CD14-positive monocyte (primary cell): ENCODE results near the gene FAT1. TPM values are rescaled to one million over a fixed set of nuclear protein-coding genes. Genes with fewer than 3 reads are reported as not detected.

Experiments
- DNase-seq, 3 donors: peaks; one replicate each; pipeline ENCODE4 v3.0.0-alpha.2; 2011 to 2022
- H2AFZ ChIP-seq: 2 replicates; pipeline ENCODE4 v1.6.0; 2012; ENCODE audit warnings: mild to moderate bottlenecking, low read depth, low read length, inconsistent platforms; ENCODE audit not compliant: insufficient read depth, poor library complexity, severe bottlenecking
- H3K27ac ChIP-seq, 2 donors: 1 replicate in 1 of 2; 2 replicates in 1 of 2; pipeline ENCODE4 v1.5.1; 2012 to 2013; ENCODE audit warnings: low read length in 2 of 2, control low read depth in 1 of 2, inconsistent platforms in 1 of 2, low read depth in 1 of 2, mild to moderate bottlenecking in 1 of 2
- H3K27me3 ChIP-seq, 2 donors: one replicate each; pipeline versions ENCODE4 v1.6.0 to v1.6.1; 2011 to 2013; ENCODE audit warnings: low read length in 2 of 2; ENCODE audit not compliant: control insufficient read depth in 2 of 2, insufficient read depth in 2 of 2
- H3K36me3 ChIP-seq, 2 donors: replicated peaks in 1 of 2; 1 replicate in 1 of 2; 2 replicates in 1 of 2; pipeline versions ENCODE4 v1.5.1 to v1.6.1; 2012 to 2013; ENCODE audit warnings: low read length in 2 of 2, control low read depth in 1 of 2, inconsistent platforms in 1 of 2, mild to moderate bottlenecking in 1 of 2; ENCODE audit not compliant: insufficient read depth in 2 of 2, control insufficient read depth in 1 of 2
- H3K4me1 ChIP-seq, 2 donors: 1 replicate in 1 of 2; 2 replicates in 1 of 2; pipeline versions ENCODE4 v1.5.1 to v1.6.1; 2012 to 2013; ENCODE audit warnings: low read length in 2 of 2, control low read depth in 1 of 2, inconsistent platforms in 1 of 2, mild to moderate bottlenecking in 1 of 2, moderate library complexity in 1 of 2; ENCODE audit not compliant: insufficient read depth in 2 of 2, control insufficient read depth in 1 of 2
- H3K4me2 ChIP-seq: replicated peaks from 2 replicates; pipeline ENCODE3; 2012; ENCODE audit warnings: low read length, moderate library complexity, mild to moderate bottlenecking; ENCODE audit not compliant: poor library complexity, severe bottlenecking; ENCODE audit errors: extremely low read depth
- H3K4me3 ChIP-seq, 3 experiments: fragments of 200-600 bp in 1 of 3; sonication (generic) in 1 of 3; replicated peaks in 1 of 3; 1 replicate in 2 of 3; 2 replicates in 1 of 3; pipeline ENCODE4 v1.5.1; 2011 to 2013; ENCODE audit warnings: low read length in 3 of 3, mild to moderate bottlenecking in 3 of 3, control low read depth in 2 of 3, low read depth in 2 of 3, inconsistent platforms in 1 of 3, moderate library complexity in 1 of 3
- H3K79me2 ChIP-seq: 2 replicates; pipeline ENCODE4 v1.6.0; 2012; ENCODE audit warnings: mild to moderate bottlenecking, control low read depth, inconsistent platforms, low read length, moderate library complexity; ENCODE audit not compliant: insufficient read depth
- H3K9ac ChIP-seq: 2 replicates; pipeline ENCODE4 v1.6.0; 2017; ENCODE audit warnings: low read length, mild to moderate bottlenecking; ENCODE audit not compliant: insufficient read depth, poor library complexity, severe bottlenecking
- H3K9me3 ChIP-seq, 2 donors: replicated peaks in 1 of 2; 1 replicate in 1 of 2; 2 replicates in 1 of 2; pipeline versions ENCODE4 v1.5.1 to v1.6.1; 2012 to 2013; ENCODE audit warnings: low read length in 2 of 2, control low read depth in 1 of 2; ENCODE audit not compliant: control insufficient read depth in 1 of 2, insufficient read depth in 1 of 2
- H4K20me1 ChIP-seq: 2 replicates; pipeline ENCODE4 v1.6.0; 2012; ENCODE audit warnings: mild to moderate bottlenecking, low read length, control low read depth, moderate library complexity; ENCODE audit not compliant: insufficient read depth
- H3K27ac Mint-ChIP-seq, 7 donors: one replicate each; pipeline ENCODE4 v1.8.0; 2020; ENCODE audit warnings: mild to moderate bottlenecking in 7 of 7, mixed read lengths in 7 of 7, moderate library complexity in 6 of 7, inconsistent platforms in 2 of 7
- H3K27me3 Mint-ChIP-seq, 3 donors: one replicate each; pipeline ENCODE4 v1.8.0; 2021 to 2022; ENCODE audit warnings: low read depth in 3 of 3, mild to moderate bottlenecking in 3 of 3, mixed read lengths in 3 of 3, moderate library complexity in 3 of 3, inconsistent platforms in 1 of 3
- H3K36me3 Mint-ChIP-seq, 2 donors: one replicate each; pipeline ENCODE4 v1.8.0; 2020; ENCODE audit warnings: mixed read lengths in 2 of 2, inconsistent platforms in 1 of 2, mild to moderate bottlenecking in 1 of 2
- H3K4me1 Mint-ChIP-seq: one replicate; pipeline ENCODE4 v1.8.0; 2020; ENCODE audit warnings: mild to moderate bottlenecking, mixed read lengths
- H3K4me3 Mint-ChIP-seq, 2 donors: one replicate each; pipeline ENCODE4 v1.8.0; 2020; ENCODE audit warnings: mild to moderate bottlenecking in 2 of 2, mixed read lengths in 2 of 2, moderate library complexity in 1 of 2
- H3K9me3 Mint-ChIP-seq, 7 donors: one replicate each; pipeline ENCODE4 v1.8.0; 2020 to 2022; ENCODE audit warnings: mixed read lengths in 7 of 7, mild to moderate bottlenecking in 6 of 7, moderate library complexity in 6 of 7, inconsistent platforms in 2 of 7
- WGBS: methylation state at CpG from one replicate; pipeline ENCODE4 v1.1.5; 2013; ENCODE audit warnings: missing lambda C conversion rate; ENCODE audit not compliant: insufficient coverage; 5-methylcytosine and 5-hydroxymethylcytosine counted together
- intact Hi-C, 2 donors: fragments of 100-400 bp; cut with micrococcal nuclease; formaldehyde crosslinking; loops; one replicate each; pipeline versions ENCODE4 v1.15.0 to v1.15.1; 2023
- polyA plus RNA-seq, 3 donors: library from polyadenylated mRNA; depleted of rRNA in 1 of 3; unstranded in 2 of 3; stranded (reverse) in 1 of 3; fragments of 300-500 nt in 2 of 3; fragments of >200 nt in 1 of 3; fragmentation: Illumina TruSeq in 2 of 3; gene quantifications; 1 replicate in 2 of 3; 2 replicates in 1 of 3; pipeline ENCODE4 v1.2.3, GENCODE V29; 2012 to 2021
- TF ChIP-seq, protein P1 (sequence below): fragments of 200-600 bp; IDR thresholded peaks from one replicate; pipeline ENCODE4 v1.8.0; 2022; ENCODE audit warnings: antibody characterized with exemption, mild to moderate bottlenecking

Gene FAT1
- polyA plus RNA-seq, 3 donors: not detected

DNA sequence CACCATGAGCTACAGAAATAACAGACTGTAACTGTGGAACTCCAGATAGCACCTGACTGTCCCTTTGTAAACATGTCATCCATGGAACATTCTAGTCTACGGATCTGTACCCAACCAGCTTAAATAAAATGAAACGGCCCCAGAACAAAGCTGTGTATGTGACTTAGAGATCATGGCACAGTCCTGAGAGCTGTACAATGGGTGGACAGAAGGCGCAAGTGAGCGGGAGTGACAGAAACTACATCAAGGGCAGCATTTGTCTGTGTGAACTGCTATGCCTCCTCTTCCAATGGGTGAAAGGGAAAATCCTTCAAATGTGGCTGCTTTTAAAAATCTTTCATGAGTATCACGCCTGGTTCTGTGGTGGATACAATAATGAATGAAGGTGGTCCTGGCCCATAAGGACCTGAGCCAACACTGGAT lies 72.5 kb downstream of the FAT1 start:
- H3K4me3 ChIP-seq: no peak overlapping the region
- no peak for DNase-seq

DNA sequence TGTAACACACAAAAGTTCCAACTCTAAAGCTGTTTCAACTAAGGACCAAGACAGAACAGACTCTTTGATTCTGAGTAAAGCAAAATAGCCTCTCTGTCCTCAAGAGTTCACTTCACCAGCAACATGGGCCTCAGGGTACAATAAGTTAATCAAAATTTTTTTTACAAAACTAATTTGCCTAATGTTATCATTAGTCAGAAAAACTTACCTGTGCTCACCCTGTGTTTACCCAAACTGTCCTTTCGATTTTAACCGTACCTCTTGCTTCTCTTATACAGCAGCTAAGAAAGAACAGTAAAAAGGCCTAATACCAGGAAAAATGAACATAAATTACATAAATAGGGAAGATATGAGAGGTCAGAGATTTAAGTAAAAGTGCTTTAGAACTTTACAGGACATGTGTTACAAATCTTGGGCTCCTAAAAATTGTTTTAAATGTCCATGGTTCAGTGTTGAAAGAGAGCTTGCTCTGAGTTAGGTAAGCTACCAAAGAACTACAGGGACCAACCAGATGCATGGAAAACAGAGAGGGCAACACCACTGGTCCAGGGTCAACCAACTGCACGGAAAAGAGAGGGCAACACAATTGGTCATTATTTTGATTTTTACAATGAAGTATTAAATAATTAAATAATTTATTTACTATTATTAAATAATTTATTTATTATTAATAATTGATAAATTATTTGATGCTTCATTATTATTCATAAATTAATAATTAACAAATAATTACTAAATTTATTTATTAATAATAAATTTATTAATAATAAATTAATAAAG lies 73.1 kb downstream of the FAT1 start:
- Histone ChIP-seq H2AFZ (no peak overlapping the region), H3K36me3 (no peaks in the 10 kb centered on the region), H3K27me3 (no peaks in the 10 kb centered on the region), H3K4me3 (no peak overlapping the region), H3K4me1 (no peaks in the 10 kb centered on the region), H3K27ac (no peak overlapping the region), H3K9me3 (no peaks in the 10 kb centered on the region), H3K79me2 (no peaks in the 10 kb centered on the region), H4K20me1 (no peaks in the 10 kb centered on the region), H3K9ac (no peak overlapping the region), H3K4me2 (no peak overlapping the region)
- H3K27ac Mint-ChIP-seq: no peak overlapping the region
- H3K4me3 Mint-ChIP-seq: no peak overlapping the region
- no peak for DNase-seq
- peaks cover 0 to 5% (median 3%) of the 10 kb centered on the region in 7 donors for H3K9me3 Mint-ChIP-seq
- no peaks in the 10 kb centered on the region for H3K4me1 Mint-ChIP-seq
- TF ChIP-seq, protein P1, sequence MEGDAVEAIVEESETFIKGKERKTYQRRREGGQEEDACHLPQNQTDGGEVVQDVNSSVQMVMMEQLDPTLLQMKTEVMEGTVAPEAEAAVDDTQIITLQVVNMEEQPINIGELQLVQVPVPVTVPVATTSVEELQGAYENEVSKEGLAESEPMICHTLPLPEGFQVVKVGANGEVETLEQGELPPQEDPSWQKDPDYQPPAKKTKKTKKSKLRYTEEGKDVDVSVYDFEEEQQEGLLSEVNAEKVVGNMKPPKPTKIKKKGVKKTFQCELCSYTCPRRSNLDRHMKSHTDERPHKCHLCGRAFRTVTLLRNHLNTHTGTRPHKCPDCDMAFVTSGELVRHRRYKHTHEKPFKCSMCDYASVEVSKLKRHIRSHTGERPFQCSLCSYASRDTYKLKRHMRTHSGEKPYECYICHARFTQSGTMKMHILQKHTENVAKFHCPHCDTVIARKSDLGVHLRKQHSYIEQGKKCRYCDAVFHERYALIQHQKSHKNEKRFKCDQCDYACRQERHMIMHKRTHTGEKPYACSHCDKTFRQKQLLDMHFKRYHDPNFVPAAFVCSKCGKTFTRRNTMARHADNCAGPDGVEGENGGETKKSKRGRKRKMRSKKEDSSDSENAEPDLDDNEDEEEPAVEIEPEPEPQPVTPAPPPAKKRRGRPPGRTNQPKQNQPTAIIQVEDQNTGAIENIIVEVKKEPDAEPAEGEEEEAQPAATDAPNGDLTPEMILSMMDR: no peak
- H3K27me3 Mint-ChIP-seq: peaks cover 0 to 3% (median 1%) of the 10 kb centered on the region in 3 donors
- intact Hi-C loops: no loop called here
- no peaks in the 10 kb centered on the region for H3K36me3 Mint-ChIP-seq
- no CpG with 5 or more reads among the region's 3 CpGs for WGBS

More for the DNA sequence above, 72.5 kb downstream of the FAT1 start:
- Histone ChIP-seq H3K27ac (no peak overlapping the region), H2AFZ (no peak overlapping the region), H3K9ac (no peak overlapping the region), H4K20me1 (no peaks in the 10 kb centered on the region), H3K4me2 (no peak overlapping the region), H3K27me3 (no peaks in the 10 kb centered on the region), H3K36me3 (no peaks in the 10 kb centered on the region), H3K4me1 (no peaks in the 10 kb centered on the region), H3K9me3 (no peaks in the 10 kb centered on the region), H3K79me2 (no peaks in the 10 kb centered on the region)
- Mint-ChIP-seq H3K4me3 (no peak overlapping the region), H3K27ac (no peak overlapping the region), H3K4me1 (no peaks in the 10 kb centered on the region), H3K36me3 (no peaks in the 10 kb centered on the region), H3K9me3 (peaks cover 0 to 5% (median 3%) of the 10 kb centered on the region in 7 donors), H3K27me3 (peaks cover 0 to 1% (median 0%) of the 10 kb centered on the region in 3 donors)
- TF ChIP-seq, protein P1: no peak
- 94% methylated on average over 2 of the region's 5 CpGs for WGBS
- intact Hi-C loops: no loop called here
